ENCODE data around the gene HRH3. TPM values are rescaled to one million over a fixed set of nuclear protein-coding genes. Genes with fewer than 3 reads are reported as not detected.

Gene HRH3
- polyA plus RNA-seq, 6 donors from 2014 or later, result not detected

DNA sequence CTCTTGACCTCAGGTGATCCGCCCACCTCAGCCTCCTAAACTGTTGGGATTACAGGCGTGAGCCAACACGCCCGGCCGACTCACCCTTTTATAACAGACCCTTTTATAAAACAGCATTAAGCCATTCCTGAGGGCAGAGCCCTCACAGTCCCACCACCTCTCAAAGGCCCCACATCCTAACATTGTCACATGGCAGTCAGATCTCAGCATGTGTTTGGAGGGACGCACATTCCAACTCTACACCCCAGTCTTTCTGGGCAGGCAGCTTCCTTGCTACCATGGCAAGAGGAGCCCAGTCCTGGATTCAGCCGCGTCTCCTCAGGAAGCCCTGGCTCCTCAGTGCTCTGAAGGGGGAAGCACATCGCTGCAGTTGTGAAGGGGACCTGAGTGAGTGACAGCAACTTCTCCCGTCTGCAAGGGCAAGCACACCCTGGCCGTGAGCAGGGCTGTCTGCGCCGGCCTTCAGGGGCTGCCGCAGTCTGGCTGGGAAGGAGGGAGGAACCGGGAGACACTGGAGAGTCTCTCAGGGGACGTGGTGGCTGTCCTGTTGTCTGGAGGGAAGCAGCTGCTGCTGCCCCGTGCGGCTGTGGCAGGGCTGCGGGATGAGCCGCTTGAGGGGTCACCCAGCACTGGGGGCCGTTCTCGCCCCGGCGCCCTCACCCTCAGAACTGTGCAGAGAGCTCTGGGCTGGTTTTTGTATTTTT lies 34.1 kb upstream of the HRH3 start:
- no peak overlapping the region for H3K4me3 Mint-ChIP-seq
- H3K9me3 Mint-ChIP-seq, result peaks cover 0 to 2% (median 0%) of the 10 kb centered on the region in 7 donors
- peaks cover 5 to 6% of the 10 kb centered on the region in 2 donors for H3K36me3 Mint-ChIP-seq
- DNase-seq, result no peak
- H3K4me1 Mint-ChIP-seq, result peaks cover 16 to 37% (median 28%) of the 10 kb centered on the region in 3 donors
- H3K27ac Mint-ChIP-seq, result no peak overlapping the region
- ATAC-seq (ENCODE audit: low read depth in 2 of 2), result no peak
- no peaks in the 10 kb centered on the region for H3K27me3 Mint-ChIP-seq

DNA sequence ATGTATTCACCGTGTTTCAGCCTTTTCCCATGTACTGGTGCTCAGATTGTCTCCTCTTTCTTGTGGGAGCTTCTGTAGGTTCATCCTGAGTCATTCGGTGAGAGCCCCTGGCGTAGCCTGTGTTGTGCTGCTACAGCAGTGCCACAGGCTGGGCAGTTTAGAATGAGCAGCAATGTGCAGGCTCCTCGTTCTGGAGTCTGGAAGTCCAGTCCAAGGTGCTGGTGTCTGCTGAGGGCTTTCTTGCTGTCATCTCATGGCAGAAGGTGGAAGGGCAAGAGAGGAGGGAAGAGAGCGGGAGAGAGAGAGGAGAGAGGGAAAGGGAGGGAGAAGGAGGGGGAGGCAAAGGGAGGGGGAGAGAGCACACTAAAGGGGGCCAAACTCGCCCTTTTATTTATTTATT lies 33.3 kb upstream of the HRH3 start:
- DNase-seq (no peak), ATAC-seq (ENCODE audit: low read depth in 2 of 2) (no peak)
- Mint-ChIP-seq H3K27ac (no peak overlapping the region), H3K9me3 (peaks cover 0 to 2% (median 0%) of the 10 kb centered on the region in 7 donors), H3K36me3 (peaks cover 5 to 6% of the 10 kb centered on the region in 2 donors), H3K4me3 (no peak overlapping the region), H3K27me3 (no peaks in the 10 kb centered on the region), H3K4me1 (peaks cover 21 to 39% (median 33%) of the 10 kb centered on the region in 3 donors)

DNA sequence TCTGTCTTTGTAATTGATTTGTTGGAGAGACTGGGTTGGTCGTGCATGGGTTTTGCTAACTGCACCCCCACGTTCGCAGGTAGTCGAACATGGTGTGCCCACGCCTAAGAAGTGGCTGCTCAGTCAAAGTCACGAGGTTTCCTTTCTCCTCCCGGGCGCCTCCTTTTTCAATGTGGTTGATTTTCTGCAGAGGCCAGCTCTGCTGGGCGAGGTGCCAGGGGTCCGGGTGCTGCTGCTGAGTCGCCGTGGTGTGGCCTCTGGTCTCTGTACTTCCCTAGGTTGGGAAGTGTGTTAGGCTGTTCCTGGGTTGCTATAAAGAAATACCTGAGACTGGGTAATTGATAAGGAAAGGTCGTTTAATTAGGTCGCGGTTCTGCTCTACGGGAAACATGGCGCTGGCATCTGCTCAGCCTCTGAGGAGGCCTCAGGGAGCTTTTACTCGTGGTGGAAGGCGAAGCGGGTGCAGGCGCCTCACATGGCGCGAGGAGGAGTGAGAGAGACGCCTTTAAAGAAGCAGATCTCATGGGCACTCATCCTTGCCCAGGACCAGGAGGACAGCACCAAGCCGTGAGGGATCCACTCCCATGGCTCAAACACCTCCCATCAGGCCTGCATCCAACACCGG lies 32.4 kb upstream of the HRH3 start:
- Mint-ChIP-seq H3K4me3 (no peak overlapping the region), H3K4me1 (peaks cover 21 to 39% (median 37%) of the 10 kb centered on the region in 3 donors), H3K9me3 (peaks cover 0 to 2% (median 0%) of the 10 kb centered on the region in 7 donors), H3K27ac (peak overlapping the region in 2 of 6 donors; percentile 3 to 60), H3K36me3 (peaks cover 5 to 6% of the 10 kb centered on the region in 2 donors), H3K27me3 (no peaks in the 10 kb centered on the region)
- ATAC-seq (ENCODE audit: low read depth in 2 of 2), result no peak
- DNase-seq, result no peak

DNA sequence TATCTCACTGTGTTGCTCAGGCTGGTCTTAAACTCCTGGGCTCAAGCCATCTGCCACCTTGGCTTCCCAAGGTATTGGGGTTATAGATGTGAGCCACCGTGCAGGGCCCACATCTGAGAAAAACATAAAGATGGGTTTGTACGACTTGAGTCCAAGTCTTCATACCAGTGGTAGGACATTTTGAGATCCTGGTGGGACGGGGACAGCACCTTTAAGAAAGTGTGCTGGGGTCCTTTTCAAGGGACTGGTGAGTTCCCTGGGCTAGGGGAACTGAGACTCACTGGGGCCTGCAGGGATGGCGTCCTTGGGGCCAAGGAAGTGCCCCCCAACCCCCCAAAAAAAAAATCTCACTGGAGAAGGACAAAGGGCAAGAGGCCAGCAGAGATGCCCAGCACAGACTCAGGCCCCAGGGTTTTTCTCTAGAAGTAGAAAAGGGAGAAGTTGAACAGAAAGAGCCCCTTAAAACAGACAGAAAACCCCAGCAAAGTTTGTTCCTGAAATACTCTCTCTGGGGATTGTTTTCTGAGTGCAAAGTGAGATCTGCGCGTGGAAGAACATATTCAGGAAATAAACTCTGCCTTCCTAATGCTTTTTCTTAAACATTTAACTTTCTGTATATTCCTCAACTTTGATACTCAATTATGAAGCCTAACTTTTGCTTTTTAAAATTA lies 28.9 kb upstream of the HRH3 start:
- peak overlapping the region in 2 of 8 donors; percentile 45 to 69 for H3K4me3 Mint-ChIP-seq
- H3K27me3 Mint-ChIP-seq, result no peaks in the 10 kb centered on the region
- H3K9me3 Mint-ChIP-seq, result peaks cover 0 to 2% (median 0%) of the 10 kb centered on the region in 7 donors
- DNase-seq, result no peak
- H3K36me3 Mint-ChIP-seq, result no peaks in the 10 kb centered on the region
- peak overlapping the region in 4 of 6 donors; percentile 9 to 47 (median 35) for H3K27ac Mint-ChIP-seq
- H3K4me1 Mint-ChIP-seq, result peaks cover 24 to 52% (median 47%) of the 10 kb centered on the region in 3 donors
- ATAC-seq (ENCODE audit: low read depth in 2 of 2), result peak; percentile 37 to 41

DNA sequence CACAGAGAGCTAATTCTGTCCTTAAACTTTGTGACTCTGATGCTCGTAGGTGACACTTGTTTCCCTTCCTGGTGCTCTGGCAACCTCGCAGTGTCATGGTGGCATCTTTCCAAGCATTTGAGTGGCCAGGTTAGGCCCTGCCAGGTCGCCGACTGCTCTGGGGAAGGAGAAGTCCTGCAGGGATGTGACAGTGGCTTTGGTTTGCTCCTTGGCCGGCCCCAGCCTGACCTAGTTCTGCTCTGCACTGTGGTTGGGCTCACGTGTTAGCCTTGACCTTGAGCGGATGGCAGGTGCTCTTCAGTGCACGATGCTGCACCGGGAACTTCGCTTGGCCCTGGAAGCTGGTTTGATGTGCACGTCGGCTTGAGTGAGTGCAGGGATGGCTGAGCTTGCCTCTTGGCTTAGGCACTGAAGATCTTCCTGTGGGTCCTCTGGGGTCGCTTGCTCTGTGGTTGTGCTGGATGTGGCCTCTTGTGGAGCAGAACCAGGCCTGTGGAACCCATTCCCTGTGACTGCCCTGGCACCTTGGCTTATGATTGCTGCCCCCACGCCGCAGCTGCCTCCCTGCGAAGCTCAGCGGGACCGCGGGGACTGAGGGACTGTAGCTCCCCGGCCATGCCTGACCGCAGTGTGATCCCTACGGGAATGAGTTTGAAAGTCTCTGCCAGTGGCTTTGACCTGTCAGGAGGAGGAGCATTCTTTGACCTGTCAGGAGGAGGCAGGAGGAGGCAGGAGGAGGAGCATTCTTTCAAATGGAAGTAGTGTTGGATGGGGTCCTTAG lies 27.0 kb upstream of the HRH3 start:
- DNase-seq (no peak), ATAC-seq (ENCODE audit: low read depth in 2 of 2) (no peak)
- Mint-ChIP-seq H3K36me3 (no peaks in the 10 kb centered on the region), H3K27me3 (no peaks in the 10 kb centered on the region), H3K27ac (no peak overlapping the region), H3K4me3 (peak overlapping the region in 1 of 8 donors; percentile 44), H3K4me1 (peaks cover 26 to 50% (median 49%) of the 10 kb centered on the region in 3 donors), H3K9me3 (peaks cover 0 to 2% (median 0%) of the 10 kb centered on the region in 7 donors)

DNA sequence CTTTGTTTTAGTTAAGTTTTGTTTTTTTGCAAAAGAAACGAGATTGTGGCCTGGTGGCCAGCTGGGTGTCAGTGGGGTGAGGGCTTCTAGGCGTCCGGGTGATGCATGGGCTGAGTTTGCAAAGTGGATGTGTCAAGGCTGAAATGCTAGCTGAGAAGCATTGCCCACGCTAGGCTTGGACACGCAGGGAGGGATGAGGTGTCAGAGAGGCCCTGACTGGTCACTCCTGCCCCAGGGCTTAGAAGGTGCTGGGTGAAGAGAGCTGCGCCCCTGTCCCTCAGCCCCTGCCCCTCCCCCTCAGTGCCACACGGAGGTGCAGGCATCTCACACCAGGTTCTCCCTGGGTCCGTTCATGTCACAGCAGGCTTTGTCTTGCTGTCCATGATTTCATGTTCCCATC lies 26.4 kb upstream of the HRH3 start:
- peaks cover 0 to 3% of the 10 kb centered on the region in 2 donors for H3K36me3 Mint-ChIP-seq
- peaks cover 0 to 2% (median 0%) of the 10 kb centered on the region in 7 donors for H3K9me3 Mint-ChIP-seq
- ATAC-seq (ENCODE audit: low read depth in 2 of 2) (no peak), DNase-seq (no peak)
- no peak overlapping the region for H3K27ac Mint-ChIP-seq
- no peak overlapping the region for H3K4me3 Mint-ChIP-seq
- peaks cover 29 to 53% (median 52%) of the 10 kb centered on the region in 3 donors for H3K4me1 Mint-ChIP-seq
- no peaks in the 10 kb centered on the region for H3K27me3 Mint-ChIP-seq

DNA sequence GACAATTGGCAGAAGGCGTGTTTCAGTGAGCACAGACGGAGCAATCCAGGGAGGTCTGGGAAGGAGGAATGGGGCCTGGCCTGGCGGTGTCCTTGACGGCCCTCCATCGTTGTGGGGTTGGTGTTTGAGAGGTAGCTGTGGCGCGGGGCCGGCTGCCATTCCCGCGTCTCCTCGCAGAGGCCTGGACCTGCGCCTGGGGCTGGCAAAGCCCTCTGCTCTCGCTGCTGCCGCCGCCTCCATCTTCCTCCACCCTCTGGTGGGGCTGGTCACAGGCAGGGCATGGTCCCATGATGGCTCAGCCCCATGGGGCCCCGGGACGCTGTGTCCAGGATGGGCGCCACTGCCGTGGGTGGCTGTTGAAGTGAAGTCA lies 25.8 kb upstream of the HRH3 start:
- ATAC-seq (ENCODE audit: low read depth in 2 of 2) (no peak), DNase-seq (no peak)
- Mint-ChIP-seq H3K9me3 (peaks cover 0 to 2% (median 0%) of the 10 kb centered on the region in 7 donors), H3K4me3 (peak overlapping the region in 1 of 8 donors; percentile 29), H3K27ac (peak overlapping the region in 2 of 6 donors; percentile 49 to 66), H3K4me1 (peaks cover 31 to 55% (median 53%) of the 10 kb centered on the region in 3 donors), H3K27me3 (no peaks in the 10 kb centered on the region), H3K36me3 (peaks cover 0 to 5% of the 10 kb centered on the region in 2 donors)

DNA sequence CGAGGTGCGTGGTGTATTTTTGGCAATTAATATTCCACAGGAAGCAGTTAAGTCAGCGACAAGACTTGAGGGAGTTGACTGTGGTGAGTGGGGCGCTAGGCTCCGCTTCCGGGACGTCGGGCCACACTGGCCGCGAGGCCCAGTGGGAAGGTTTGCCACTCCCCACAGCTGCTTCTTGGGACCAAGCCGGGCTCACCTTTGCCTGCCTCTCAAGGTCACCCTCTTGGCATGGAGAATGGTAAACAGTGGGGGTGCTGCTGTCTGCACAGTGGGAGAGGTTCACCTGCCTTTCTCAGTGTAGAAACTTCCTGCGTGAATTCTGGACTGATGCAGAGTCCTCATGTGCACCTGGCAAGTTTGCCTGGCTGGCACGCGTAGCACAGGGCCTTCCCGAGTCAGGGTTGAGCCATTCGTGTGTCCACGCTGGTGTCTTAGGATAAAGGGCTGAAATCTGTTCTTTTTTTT lies 24.6 kb upstream of the HRH3 start:
- DNase-seq, result no peak
- Mint-ChIP-seq H3K4me1 (peaks cover 30 to 58% (median 53%) of the 10 kb centered on the region in 3 donors), H3K4me3 (no peak overlapping the region), H3K27me3 (no peaks in the 10 kb centered on the region), H3K36me3 (peaks cover 0 to 5% of the 10 kb centered on the region in 2 donors), H3K9me3 (no peaks in the 10 kb centered on the region), H3K27ac (no peak overlapping the region)
- ATAC-seq (ENCODE audit: low read depth in 2 of 2), result no peak

DNA sequence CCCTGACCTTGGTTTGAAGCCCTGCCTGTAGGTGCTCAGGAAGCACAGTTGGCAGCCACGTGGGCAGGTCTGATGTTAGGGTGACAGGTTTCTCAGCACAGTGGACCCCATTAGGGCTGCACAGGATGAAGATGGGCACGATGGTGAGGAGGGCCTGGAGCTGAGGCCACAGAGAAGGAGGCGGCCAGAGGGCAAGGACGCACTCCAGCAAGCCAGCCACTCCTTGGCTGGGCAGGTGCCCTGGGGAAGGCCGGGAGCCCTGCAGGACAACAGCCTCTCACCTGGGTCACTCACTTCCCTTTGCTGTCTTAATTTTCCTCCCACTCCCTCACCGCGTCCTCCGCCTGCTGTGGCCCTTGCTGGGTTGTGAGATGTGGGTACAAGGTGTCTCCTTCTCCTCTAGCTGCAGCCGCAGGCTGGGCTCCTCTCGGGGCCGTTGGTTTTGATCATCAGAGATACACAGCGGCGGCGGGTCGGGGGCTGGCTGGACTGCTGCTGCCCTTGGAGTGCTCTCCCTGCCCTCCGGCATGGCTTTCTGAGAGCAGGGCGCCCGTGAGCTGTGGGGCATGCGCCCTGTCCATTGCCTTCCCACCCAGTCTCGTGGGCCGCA lies 23.9 kb upstream of the HRH3 start:
- Mint-ChIP-seq H3K27me3 (no peaks in the 10 kb centered on the region), H3K36me3 (peaks cover 0 to 5% of the 10 kb centered on the region in 2 donors), H3K27ac (peak overlapping the region in 1 of 6 donors; percentile 23), H3K4me1 (peaks cover 28 to 60% (median 56%) of the 10 kb centered on the region in 3 donors), H3K4me3 (peak overlapping the region in 1 of 8 donors; percentile 45), H3K9me3 (no peaks in the 10 kb centered on the region)
- ATAC-seq (ENCODE audit: low read depth in 2 of 2) (no peak), DNase-seq (no peak)

DNA sequence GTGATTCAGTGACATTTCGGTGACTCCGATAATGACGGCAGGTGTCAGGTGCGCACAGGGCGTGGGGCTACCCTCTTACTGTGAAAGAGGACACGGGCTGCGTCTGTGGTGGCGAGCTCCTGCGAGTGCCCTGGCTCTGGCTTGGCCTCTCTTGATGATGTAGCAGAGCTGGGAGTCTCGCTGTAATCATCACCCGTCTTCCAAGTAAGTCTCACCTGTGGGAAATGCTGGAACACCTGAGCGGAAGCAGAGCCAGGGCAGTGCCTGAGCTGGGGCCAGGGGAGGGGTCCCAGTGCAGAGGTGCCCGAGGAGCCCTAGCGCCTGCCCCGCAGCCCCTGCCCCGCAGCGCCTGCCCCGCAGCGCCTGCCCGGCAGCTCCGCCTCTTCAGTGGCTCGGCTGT lies 23.0 kb upstream of the HRH3 start:
- H3K27me3 Mint-ChIP-seq, result no peaks in the 10 kb centered on the region
- peaks cover 0 to 5% of the 10 kb centered on the region in 2 donors for H3K36me3 Mint-ChIP-seq
- H3K9me3 Mint-ChIP-seq, result no peaks in the 10 kb centered on the region
- DNase-seq (no peak), ATAC-seq (ENCODE audit: low read depth in 2 of 2) (no peak)
- peak overlapping the region in 1 of 8 donors; percentile 47 for H3K4me3 Mint-ChIP-seq
- no peak overlapping the region for H3K27ac Mint-ChIP-seq
- H3K4me1 Mint-ChIP-seq, result peaks cover 27 to 55% (median 54%) of the 10 kb centered on the region in 3 donors

DNA sequence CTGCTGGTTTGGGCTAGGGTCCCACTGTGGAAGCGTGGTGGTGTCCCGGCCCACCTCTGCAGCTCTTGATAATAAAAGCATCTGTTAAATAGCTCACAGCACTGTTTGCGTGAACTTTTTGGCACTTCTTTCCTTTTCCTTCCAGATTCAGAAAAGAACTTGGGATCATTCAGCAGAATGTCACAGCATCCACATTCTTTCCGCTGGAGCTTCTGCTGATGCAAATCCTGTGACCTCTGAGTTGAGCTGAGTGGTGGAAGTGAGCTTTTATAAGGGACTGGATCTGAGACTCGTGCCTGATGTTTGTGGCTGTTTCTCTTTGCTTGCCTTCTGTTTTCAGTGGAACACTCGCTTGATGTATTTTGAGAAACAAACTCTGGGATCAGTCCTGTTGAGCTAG lies 22.1 kb upstream of the HRH3 start:
- H3K36me3 Mint-ChIP-seq, result peaks cover 0 to 5% of the 10 kb centered on the region in 2 donors
- peak overlapping the region in 1 of 8 donors; percentile 74 for H3K4me3 Mint-ChIP-seq
- H3K27me3 Mint-ChIP-seq, result no peaks in the 10 kb centered on the region
- H3K27ac Mint-ChIP-seq, result peak overlapping the region in 1 of 6 donors; percentile 54
- DNase-seq, result no peak
- H3K9me3 Mint-ChIP-seq, result no peaks in the 10 kb centered on the region
- peaks cover 30 to 55% (median 54%) of the 10 kb centered on the region in 3 donors for H3K4me1 Mint-ChIP-seq
- ATAC-seq (ENCODE audit: low read depth in 2 of 2), result no peak

DNA sequence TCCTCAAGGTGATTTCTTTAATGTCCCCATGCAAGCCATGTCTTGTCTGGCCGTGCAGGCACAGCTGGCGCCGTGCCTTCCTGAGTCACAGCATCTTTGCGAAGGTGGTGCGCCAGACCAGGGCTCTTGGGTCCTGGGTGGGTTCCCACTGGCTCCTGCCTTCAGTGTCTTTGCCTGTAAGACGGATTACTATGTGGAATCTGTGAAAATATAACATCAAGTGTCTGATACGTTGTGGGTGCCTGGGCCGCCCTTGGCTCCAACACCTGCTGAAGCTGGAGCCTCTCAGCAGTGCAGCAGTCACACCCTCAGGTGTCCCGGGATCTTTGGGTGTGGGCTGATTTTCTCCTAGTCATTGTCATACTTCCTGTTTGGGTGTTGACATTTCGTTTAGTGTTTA lies 21.4 kb upstream of the HRH3 start:
- DNase-seq, result no peak
- Mint-ChIP-seq H3K9me3 (no peaks in the 10 kb centered on the region), H3K4me1 (peaks cover 25 to 48% (median 48%) of the 10 kb centered on the region in 3 donors), H3K4me3 (peak overlapping the region in 4 of 8 donors; percentile 30 to 74 (median 54)), H3K27ac (no peak overlapping the region), H3K27me3 (no peaks in the 10 kb centered on the region), H3K36me3 (peaks cover 0 to 5% of the 10 kb centered on the region in 2 donors)
- no peak for ATAC-seq (ENCODE audit: low read depth in 2 of 2)

All from naive B cell (primary cell).